GM23338 (cell line): ENCODE results near the gene SLC28A1.

ENCODE experiments used
- ETS1 ChIP-seq: IDR thresholded peaks from 2 replicates; pipeline ENCODE4 v1.6.1; 2016; ENCODE audit warnings: antibody characterized with exemption
- EZH2 ChIP-seq: fragments of 200-600 bp; sonication (generic); IDR thresholded peaks from one replicate; pipeline ENCODE4 v1.8.0; 2017; ENCODE audit warnings: antibody characterized with exemption, mild to moderate bottlenecking, low read depth; ENCODE audit not compliant: unreplicated experiment
- EZH2phosphoT487 ChIP-seq: fragments of 200-600 bp; sonication (generic); IDR thresholded peaks from one replicate; pipeline ENCODE4 v1.8.1; 2018; ENCODE audit warnings: antibody characterized with exemption; ENCODE audit not compliant: unreplicated experiment
- JUNB ChIP-seq: IDR thresholded peaks from one replicate; pipeline ENCODE4 v1.6.1; 2016; ENCODE audit warnings: antibody characterized with exemption; ENCODE audit not compliant: unreplicated experiment
- POLR2AphosphoS5 ChIP-seq: IDR thresholded peaks from 2 replicates; pipeline ENCODE4 v1.6.1; 2016; ENCODE audit warnings: antibody characterized with exemption, low read depth
- ZNF331 ChIP-seq: fragments of 250-450 bp; sonication (Bioruptor Pico); IDR thresholded peaks from 2 replicates; pipeline ENCODE4 v1.5.0; 2020; ENCODE audit warnings: low read depth, mild to moderate bottlenecking, moderate library complexity
- TF ChIP-seq, protein P1 (sequence below): IDR thresholded peaks from one replicate; pipeline ENCODE4 v1.6.1; 2018; ENCODE audit warnings: antibody characterized with exemption; ENCODE audit not compliant: unreplicated experiment
- TF ChIP-seq, protein P2 (sequence below), 2 experiments: fragments of 200-600 bp in 1 of 2; sonication (generic) in 1 of 2; conservative IDR thresholded peaks; 2 replicates each; pipeline versions ENCODE4 v1.5.1 to v1.6.1; 2016 to 2017; ENCODE audit warnings: antibody characterized with exemption in 2 of 2, low read depth in 2 of 2, mild to moderate bottlenecking in 2 of 2, moderate library complexity in 1 of 2
- TF ChIP-seq, protein P3 (sequence below): fragments of 250-450 bp; sonication (Bioruptor Pico); IDR thresholded peaks from 2 replicates; pipeline ENCODE4 v1.5.0; 2020; ENCODE audit warnings: mild to moderate bottlenecking, moderate library complexity

GRCh38 chr15:84839714-84840113 lies 44.7 kb upstream of the SLC28A1 start:
- TF ChIP-seq EZH2 (no peak), EZH2phosphoT487 (no peak), POLR2AphosphoS5 (no peak), ETS1 (no peak), JUNB (no peak), ZNF331 (CRISPR knock-in tag) (no peak)
- TF ChIP-seq, protein P1, sequence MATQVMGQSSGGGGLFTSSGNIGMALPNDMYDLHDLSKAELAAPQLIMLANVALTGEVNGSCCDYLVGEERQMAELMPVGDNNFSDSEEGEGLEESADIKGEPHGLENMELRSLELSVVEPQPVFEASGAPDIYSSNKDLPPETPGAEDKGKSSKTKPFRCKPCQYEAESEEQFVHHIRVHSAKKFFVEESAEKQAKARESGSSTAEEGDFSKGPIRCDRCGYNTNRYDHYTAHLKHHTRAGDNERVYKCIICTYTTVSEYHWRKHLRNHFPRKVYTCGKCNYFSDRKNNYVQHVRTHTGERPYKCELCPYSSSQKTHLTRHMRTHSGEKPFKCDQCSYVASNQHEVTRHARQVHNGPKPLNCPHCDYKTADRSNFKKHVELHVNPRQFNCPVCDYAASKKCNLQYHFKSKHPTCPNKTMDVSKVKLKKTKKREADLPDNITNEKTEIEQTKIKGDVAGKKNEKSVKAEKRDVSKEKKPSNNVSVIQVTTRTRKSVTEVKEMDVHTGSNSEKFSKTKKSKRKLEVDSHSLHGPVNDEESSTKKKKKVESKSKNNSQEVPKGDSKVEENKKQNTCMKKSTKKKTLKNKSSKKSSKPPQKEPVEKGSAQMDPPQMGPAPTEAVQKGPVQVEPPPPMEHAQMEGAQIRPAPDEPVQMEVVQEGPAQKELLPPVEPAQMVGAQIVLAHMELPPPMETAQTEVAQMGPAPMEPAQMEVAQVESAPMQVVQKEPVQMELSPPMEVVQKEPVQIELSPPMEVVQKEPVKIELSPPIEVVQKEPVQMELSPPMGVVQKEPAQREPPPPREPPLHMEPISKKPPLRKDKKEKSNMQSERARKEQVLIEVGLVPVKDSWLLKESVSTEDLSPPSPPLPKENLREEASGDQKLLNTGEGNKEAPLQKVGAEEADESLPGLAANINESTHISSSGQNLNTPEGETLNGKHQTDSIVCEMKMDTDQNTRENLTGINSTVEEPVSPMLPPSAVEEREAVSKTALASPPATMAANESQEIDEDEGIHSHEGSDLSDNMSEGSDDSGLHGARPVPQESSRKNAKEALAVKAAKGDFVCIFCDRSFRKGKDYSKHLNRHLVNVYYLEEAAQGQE, result no peak
- TF ChIP-seq, protein P2, sequence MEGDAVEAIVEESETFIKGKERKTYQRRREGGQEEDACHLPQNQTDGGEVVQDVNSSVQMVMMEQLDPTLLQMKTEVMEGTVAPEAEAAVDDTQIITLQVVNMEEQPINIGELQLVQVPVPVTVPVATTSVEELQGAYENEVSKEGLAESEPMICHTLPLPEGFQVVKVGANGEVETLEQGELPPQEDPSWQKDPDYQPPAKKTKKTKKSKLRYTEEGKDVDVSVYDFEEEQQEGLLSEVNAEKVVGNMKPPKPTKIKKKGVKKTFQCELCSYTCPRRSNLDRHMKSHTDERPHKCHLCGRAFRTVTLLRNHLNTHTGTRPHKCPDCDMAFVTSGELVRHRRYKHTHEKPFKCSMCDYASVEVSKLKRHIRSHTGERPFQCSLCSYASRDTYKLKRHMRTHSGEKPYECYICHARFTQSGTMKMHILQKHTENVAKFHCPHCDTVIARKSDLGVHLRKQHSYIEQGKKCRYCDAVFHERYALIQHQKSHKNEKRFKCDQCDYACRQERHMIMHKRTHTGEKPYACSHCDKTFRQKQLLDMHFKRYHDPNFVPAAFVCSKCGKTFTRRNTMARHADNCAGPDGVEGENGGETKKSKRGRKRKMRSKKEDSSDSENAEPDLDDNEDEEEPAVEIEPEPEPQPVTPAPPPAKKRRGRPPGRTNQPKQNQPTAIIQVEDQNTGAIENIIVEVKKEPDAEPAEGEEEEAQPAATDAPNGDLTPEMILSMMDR (conservative IDR thresholded peaks at IDR 0.05; ENCODE audit: low read depth in 2 of 2), result no peak
- TF ChIP-seq, protein P3, sequence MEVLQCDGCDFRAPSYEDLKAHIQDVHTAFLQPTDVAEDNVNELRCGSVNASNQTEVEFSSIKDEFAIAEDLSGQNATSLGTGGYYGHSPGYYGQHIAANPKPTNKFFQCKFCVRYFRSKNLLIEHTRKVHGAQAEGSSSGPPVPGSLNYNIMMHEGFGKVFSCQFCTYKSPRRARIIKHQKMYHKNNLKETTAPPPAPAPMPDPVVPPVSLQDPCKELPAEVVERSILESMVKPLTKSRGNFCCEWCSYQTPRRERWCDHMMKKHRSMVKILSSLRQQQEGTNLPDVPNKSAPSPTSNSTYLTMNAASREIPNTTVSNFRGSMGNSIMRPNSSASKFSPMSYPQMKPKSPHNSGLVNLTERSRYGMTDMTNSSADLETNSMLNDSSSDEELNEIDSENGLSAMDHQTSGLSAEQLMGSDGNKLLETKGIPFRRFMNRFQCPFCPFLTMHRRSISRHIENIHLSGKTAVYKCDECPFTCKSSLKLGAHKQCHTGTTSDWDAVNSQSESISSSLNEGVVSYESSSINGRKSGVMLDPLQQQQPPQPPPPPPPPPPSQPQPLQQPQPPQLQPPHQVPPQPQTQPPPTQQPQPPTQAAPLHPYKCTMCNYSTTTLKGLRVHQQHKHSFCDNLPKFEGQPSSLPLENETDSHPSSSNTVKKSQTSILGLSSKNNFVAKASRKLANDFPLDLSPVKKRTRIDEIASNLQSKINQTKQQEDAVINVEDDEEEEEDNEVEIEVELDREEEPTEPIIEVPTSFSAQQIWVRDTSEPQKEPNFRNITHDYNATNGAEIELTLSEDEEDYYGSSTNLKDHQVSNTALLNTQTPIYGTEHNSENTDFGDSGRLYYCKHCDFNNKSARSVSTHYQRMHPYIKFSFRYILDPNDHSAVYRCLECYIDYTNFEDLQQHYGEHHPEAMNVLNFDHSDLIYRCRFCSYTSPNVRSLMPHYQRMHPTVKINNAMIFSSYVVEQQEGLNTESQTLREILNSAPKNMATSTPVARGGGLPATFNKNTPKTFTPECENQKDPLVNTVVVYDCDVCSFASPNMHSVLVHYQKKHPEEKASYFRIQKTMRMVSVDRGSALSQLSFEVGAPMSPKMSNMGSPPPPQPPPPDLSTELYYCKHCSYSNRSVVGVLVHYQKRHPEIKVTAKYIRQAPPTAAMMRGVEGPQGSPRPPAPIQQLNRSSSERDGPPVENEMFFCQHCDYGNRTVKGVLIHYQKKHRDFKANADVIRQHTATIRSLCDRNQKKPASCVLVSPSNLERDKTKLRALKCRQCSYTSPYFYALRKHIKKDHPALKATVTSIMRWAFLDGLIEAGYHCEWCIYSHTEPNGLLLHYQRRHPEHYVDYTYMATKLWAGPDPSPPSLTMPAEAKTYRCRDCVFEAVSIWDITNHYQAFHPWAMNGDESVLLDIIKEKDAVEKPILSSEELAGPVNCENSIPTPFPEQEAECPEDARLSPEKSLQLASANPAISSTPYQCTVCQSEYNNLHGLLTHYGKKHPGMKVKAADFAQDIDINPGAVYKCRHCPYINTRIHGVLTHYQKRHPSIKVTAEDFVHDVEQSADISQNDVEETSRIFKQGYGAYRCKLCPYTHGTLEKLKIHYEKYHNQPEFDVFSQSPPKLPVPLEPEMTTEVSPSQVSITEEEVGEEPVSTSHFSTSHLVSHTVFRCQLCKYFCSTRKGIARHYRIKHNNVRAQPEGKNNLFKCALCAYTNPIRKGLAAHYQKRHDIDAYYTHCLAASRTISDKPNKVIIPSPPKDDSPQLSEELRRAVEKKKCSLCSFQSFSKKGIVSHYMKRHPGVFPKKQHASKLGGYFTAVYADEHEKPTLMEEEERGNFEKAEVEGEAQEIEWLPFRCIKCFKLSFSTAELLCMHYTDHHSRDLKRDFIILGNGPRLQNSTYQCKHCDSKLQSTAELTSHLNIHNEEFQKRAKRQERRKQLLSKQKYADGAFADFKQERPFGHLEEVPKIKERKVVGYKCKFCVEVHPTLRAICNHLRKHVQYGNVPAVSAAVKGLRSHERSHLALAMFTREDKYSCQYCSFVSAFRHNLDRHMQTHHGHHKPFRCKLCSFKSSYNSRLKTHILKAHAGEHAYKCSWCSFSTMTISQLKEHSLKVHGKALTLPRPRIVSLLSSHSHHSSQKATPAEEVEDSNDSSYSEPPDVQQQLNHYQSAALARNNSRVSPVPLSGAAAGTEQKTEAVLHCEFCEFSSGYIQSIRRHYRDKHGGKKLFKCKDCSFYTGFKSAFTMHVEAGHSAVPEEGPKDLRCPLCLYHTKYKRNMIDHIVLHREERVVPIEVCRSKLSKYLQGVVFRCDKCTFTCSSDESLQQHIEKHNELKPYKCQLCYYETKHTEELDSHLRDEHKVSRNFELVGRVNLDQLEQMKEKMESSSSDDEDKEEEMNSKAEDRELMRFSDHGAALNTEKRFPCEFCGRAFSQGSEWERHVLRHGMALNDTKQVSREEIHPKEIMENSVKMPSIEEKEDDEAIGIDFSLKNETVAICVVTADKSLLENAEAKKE (CRISPR knock-in tag), result no peak
